HUES64 (cell line): ENCODE measurements around the gene LYRM2.

Experiments used
- H3K27ac ChIP-seq: 2 replicates; pipeline ENCODE4 v1.7.0; 2013; ENCODE audit warnings: low read depth, low read length, inconsistent platforms
- H3K27me3 ChIP-seq: 2 replicates; pipeline ENCODE4 v1.6.1; 2013; ENCODE audit warnings: mild to moderate bottlenecking, low read length; ENCODE audit not compliant: insufficient read depth
- H3K36me3 ChIP-seq: 2 replicates; pipeline ENCODE4 v1.6.1; 2013; ENCODE audit warnings: mild to moderate bottlenecking, low read length; ENCODE audit not compliant: insufficient read depth
- H3K4me1 ChIP-seq: 2 replicates; pipeline ENCODE4 v1.6.1; 2013; ENCODE audit warnings: mild to moderate bottlenecking, low read length, moderate library complexity; ENCODE audit not compliant: insufficient read depth
- H3K4me3 ChIP-seq: 2 replicates; pipeline ENCODE4 v1.5.1; 2013; ENCODE audit warnings: mild to moderate bottlenecking, low read length, moderate library complexity
- H3K9ac ChIP-seq: 2 replicates; pipeline ENCODE4 v1.6.1; 2013; ENCODE audit warnings: mild to moderate bottlenecking, low read depth, low read length
- H3K9me3 ChIP-seq: 2 replicates; pipeline ENCODE4 v1.6.1; 2013; ENCODE audit warnings: low read depth, low read length; ENCODE audit not compliant: insufficient read depth
- whole genome bisulfite sequencing: fragments of 150-250, 120-280 bp; methylation state at CpG from one replicate; pipeline ENCODE4 v1.1.7; 2013; ENCODE audit warnings: missing lambda C conversion rate; 5-methylcytosine and 5-hydroxymethylcytosine counted together

LYRM2 gene

DNA sequence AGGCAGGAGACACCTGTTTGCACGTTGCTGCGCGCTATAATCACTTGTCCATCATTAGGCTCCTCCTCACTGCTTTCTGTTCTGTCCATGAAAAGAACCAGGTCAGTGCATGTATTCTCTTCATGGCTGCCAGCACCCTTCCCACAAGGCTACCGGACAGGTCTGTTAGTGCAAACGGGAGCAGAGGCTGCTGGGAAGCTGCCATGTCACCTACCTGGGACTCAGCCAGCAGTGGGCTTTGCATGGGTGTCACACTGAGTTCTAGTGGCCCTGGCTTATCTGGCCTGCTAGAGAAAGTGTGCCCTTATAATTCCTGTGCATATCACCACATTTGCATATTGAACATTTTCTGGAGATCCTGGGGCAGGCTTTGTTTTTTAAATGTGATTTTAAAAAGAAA is 24.8 kb downstream of the LYRM2 start:
- WGBS, result 95% methylated on average over 5 of the region's 5 CpGs
- H3K4me1 ChIP-seq, result no peaks in the 10 kb centered on the region
- no peaks in the 10 kb centered on the region for H3K36me3 ChIP-seq
- H3K27me3 ChIP-seq, result no peaks in the 10 kb centered on the region
- no peaks in the 10 kb centered on the region for H3K9me3 ChIP-seq
- H3K4me3 ChIP-seq, result no peak overlapping the region
- no peak overlapping the region for H3K9ac ChIP-seq
- H3K27ac ChIP-seq, result no peak overlapping the region

DNA sequence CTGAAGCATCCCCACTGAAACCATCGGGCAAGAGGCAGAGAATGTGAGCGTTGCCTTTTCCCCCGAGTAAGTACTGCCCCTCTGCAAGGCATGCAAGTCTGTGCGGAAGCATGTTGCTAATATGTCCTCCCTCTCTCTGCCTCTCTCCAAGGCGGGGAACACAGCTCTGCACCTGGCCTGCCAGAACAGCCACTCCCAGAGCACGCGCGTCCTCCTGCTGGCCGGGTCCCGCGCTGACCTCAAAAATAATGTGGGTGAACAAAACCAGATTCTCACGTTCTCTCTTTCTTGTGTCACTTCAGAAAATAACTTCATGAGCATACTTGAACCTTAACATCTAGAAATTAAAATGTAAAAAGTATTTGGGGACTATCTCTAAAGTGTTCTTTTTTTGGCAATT is 26.4 kb downstream of the LYRM2 start:
- Histone ChIP-seq H3K4me1 (no peaks in the 10 kb centered on the region), H3K9ac (no peak overlapping the region), H3K27me3 (no peaks in the 10 kb centered on the region), H3K27ac (no peak overlapping the region), H3K9me3 (no peaks in the 10 kb centered on the region), H3K36me3 (no peaks in the 10 kb centered on the region), H3K4me3 (no peak overlapping the region)
- 87% methylated on average over 12 of the region's 12 CpGs for WGBS

DNA sequence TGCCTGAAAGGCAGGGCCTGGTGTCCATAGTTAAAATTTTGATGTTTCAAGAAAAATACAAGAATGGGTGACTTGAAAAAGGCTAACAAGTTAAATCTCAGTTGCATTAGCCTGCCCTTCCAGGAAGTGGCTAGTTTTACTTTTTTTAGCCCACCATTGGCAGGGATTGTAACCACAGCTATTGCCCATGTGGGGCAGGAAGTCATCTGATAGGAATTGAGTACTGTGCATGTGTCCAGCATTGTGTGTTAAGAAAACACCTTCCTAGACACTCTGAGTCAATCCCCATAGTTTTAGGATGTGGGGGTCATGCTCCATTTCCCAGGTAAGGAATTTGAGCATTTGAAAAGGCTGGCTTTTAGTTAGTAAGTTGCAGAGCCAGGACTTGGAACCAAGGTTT is 26.9 kb downstream of the LYRM2 start:
- Histone ChIP-seq H3K4me3 (no peak overlapping the region), H3K9ac (no peak overlapping the region), H3K9me3 (no peaks in the 10 kb centered on the region), H3K36me3 (no peaks in the 10 kb centered on the region), H3K4me1 (no peaks in the 10 kb centered on the region), H3K27me3 (no peaks in the 10 kb centered on the region), H3K27ac (no peak overlapping the region)

DNA sequence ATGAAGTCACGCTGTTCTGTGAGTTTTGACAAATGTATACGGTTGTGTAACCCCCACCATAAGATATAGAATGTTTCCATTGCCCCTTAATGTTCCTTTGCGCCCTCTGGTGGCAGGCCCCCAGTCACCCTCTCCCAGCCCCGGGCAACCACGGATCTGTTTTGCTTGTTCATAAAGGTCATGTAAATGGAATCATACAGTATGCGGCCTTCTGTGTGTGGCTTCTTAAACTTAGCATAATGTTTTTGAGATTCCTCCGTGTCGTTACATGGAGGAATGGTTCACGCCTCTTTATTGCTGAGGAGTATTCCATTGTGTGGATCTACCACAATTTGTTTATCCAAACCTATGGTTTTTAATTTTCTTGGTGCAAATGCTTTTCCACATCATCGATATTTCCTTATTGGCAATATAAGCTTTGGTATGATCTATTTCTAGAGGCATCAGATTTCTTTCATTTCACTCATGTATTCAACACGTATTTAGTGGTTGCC is 28.4 kb downstream of the LYRM2 start:
- H3K4me1 ChIP-seq, result no peaks in the 10 kb centered on the region
- no peaks in the 10 kb centered on the region for H3K27me3 ChIP-seq
- no peak overlapping the region for H3K27ac ChIP-seq
- WGBS, result 67% methylated on average over 8 of the region's 11 CpGs
- H3K9ac ChIP-seq, result no peak overlapping the region
- no peaks in the 10 kb centered on the region for H3K9me3 ChIP-seq
- no peaks in the 10 kb centered on the region for H3K36me3 ChIP-seq
- H3K4me3 ChIP-seq, result no peak overlapping the region

DNA sequence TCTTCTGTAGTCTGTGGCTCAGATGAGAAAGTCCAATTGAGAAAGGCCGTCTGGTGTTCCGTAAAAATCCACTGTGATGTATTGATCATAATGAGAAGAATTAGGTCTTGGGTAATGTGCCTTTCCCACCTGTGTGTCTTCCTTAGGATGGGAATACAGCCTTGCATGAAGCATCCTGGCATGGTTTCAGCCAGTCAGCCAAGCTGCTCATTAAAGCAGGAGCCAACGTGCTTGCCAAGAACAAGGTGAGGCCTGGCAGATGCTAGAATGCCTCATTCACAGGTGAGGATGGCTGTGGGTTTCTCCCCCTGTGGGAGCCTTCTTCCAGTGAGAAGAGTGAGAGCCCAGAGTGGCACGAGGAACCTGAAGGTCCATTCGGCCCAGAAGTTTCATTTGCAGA is 32.7 kb downstream of the LYRM2 start:
- Histone ChIP-seq H3K9ac (no peak overlapping the region), H3K4me1 (no peaks in the 10 kb centered on the region), H3K27me3 (no peaks in the 10 kb centered on the region), H3K36me3 (no peaks in the 10 kb centered on the region), H3K9me3 (no peaks in the 10 kb centered on the region), H3K4me3 (no peak overlapping the region), H3K27ac (no peak overlapping the region)
- 96% methylated on average over 5 of the region's 5 CpGs for WGBS

DNA sequence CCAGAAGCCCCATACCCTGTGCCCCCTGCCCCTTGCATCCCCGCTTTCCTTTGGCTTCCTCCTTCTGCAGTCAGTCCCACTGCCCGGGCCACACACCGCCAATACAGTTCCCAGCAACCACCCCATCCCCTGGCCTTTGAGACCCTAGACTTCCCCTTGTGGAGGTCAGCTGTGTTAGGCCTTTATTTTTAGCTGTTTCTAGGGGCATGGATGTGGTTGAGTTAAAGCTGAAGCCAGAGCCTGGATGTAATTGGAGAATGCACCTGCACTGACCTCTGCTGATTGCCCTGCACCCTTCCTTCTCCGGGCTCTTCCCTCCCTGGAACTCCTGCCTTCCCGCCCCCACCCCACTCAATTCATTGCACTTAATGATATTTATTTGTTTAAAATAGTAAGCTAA is 33.9 kb downstream of the LYRM2 start:
- no peak overlapping the region for H3K9ac ChIP-seq
- H3K9me3 ChIP-seq, result no peaks in the 10 kb centered on the region
- H3K4me1 ChIP-seq, result no peaks in the 10 kb centered on the region
- H3K36me3 ChIP-seq, result no peaks in the 10 kb centered on the region
- H3K27ac ChIP-seq, result no peak overlapping the region
- no peaks in the 10 kb centered on the region for H3K27me3 ChIP-seq
- 83% methylated on average over 4 of the region's 5 CpGs for whole genome bisulfite sequencing
- no peak overlapping the region for H3K4me3 ChIP-seq

DNA sequence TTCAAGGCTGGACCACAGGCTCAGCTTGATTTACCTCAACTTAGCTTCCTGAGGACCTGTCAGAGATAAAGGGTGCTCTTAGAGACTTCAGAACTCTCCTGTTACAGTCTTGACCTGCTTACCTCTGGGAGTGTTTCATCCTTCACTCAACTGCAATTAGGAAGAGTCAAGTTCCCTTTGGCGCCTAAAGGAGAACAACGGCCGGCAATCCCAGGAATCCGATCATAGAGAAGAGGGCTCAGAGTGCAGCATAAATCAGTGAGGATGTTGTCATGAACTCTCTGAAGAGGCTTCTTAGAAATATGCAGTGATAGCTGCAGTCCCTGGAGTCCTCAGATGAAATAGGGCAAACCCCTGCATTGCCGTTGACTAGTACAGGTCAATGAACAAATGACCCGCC is 36.4 kb downstream of the LYRM2 start:
- no peaks in the 10 kb centered on the region for H3K9me3 ChIP-seq
- no peak overlapping the region for H3K4me3 ChIP-seq
- H3K36me3 ChIP-seq, result no peaks in the 10 kb centered on the region
- WGBS, result 97% methylated on average over 6 of the region's 6 CpGs
- H3K9ac ChIP-seq, result no peak overlapping the region
- H3K4me1 ChIP-seq, result no peaks in the 10 kb centered on the region
- H3K27me3 ChIP-seq, result no peaks in the 10 kb centered on the region
- H3K27ac ChIP-seq, result no peak overlapping the region

DNA sequence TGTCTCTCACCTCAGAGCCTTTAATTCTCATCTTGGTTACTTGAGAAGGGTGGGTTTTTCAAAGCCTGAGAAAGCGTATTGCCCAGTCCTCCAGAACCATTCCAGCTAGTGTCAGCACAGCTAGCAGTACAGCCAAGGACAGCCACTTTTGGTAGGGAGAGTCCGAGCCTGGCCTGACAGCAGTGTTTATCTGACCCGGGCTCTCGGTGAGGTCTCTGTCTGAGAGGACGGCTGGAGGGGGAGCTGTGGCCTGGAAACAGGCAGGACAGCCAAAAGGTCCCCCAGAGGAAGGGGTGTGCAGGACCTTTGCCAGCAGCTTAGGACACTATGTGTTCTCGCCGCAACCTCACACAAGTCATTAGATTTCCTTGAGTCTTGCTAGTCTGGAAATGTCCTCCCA is 38.8 kb downstream of the LYRM2 start:
- no peak overlapping the region for H3K4me3 ChIP-seq
- no peaks in the 10 kb centered on the region for H3K9me3 ChIP-seq
- no peak overlapping the region for H3K9ac ChIP-seq
- no peak overlapping the region for H3K27ac ChIP-seq
- WGBS, result 92% methylated on average over 7 of the region's 7 CpGs
- no peaks in the 10 kb centered on the region for H3K4me1 ChIP-seq
- H3K27me3 ChIP-seq, result no peaks in the 10 kb centered on the region
- H3K36me3 ChIP-seq, result no peaks in the 10 kb centered on the region

DNA sequence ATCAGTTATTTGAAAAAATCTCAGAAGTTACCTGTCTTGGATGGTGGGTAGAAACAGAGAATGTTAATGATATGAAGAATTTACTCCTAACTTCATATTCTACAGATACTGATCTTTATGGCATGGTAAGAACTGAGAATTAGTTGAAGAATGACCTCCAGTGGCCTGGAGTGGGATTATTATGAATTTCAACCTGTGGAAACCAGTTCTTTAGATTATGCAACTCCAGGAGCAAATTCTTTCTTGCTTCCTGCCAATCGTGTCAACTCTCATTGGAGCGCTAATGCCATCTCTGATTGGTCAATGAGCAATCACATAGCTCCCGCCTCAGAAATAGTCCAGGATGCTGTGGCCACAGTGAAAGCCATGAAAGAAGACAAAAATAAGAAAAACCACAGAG is 40.6 kb downstream of the LYRM2 start:
- Histone ChIP-seq H3K4me3 (no peak overlapping the region), H3K9me3 (no peaks in the 10 kb centered on the region), H3K36me3 (no peaks in the 10 kb centered on the region), H3K4me1 (no peaks in the 10 kb centered on the region), H3K9ac (no peak overlapping the region), H3K27ac (no peak overlapping the region), H3K27me3 (no peaks in the 10 kb centered on the region)
- 59% methylated on average over 3 of the region's 3 CpGs for WGBS

DNA sequence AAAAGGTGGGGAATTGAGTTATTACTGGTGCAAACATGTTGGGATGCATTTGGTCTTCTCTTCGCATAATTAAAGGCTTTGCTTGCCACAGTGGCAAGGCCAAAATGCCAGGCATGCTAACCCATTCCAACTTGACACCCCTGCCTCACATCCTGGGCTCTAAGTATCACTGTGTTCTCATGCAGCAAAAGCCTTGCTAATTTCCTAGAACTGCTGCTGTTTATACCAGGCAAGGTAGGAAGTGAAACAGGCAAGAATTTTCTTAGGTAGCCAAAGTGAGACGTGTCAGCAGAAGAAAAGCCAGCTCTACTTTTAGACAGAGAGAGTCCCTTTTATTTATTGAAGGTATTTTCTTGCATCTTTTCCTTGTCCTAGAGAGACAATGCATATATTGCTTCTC is 41.2 kb downstream of the LYRM2 start:
- H3K27me3 ChIP-seq, result no peaks in the 10 kb centered on the region
- H3K27ac ChIP-seq, result no peak overlapping the region
- H3K9me3 ChIP-seq, result no peaks in the 10 kb centered on the region
- 88% methylated on average over 2 of the region's 2 CpGs for WGBS
- H3K9ac ChIP-seq, result no peak overlapping the region
- H3K4me3 ChIP-seq, result no peak overlapping the region
- H3K36me3 ChIP-seq, result no peaks in the 10 kb centered on the region
- H3K4me1 ChIP-seq, result no peaks in the 10 kb centered on the region

DNA sequence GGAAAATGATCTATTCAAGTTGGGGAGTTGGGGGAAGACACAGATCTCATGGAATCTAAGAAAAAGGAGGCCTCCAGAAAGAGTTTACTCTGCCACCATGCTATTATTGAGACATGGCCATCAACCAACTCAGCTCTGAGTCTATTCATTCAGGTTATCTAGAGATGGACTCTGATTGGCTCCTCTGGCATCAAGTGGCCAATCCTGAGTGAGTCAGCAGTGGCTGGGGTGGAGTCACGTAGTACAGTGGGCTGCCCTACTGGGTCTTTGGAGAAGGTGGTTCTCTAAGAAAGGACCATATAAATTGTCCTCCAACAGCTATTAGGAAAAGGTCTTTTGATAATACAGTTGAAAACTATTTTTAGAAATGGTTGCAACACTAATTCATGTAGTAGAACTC is 42.1 kb downstream of the LYRM2 start:
- Histone ChIP-seq H3K4me3 (no peak overlapping the region), H3K36me3 (no peaks in the 10 kb centered on the region), H3K27me3 (no peaks in the 10 kb centered on the region), H3K9me3 (no peaks in the 10 kb centered on the region), H3K9ac (no peak overlapping the region), H3K27ac (no peak overlapping the region), H3K4me1 (no peaks in the 10 kb centered on the region)
- 88% methylated on average over 1 of the region's 1 CpG for WGBS

DNA sequence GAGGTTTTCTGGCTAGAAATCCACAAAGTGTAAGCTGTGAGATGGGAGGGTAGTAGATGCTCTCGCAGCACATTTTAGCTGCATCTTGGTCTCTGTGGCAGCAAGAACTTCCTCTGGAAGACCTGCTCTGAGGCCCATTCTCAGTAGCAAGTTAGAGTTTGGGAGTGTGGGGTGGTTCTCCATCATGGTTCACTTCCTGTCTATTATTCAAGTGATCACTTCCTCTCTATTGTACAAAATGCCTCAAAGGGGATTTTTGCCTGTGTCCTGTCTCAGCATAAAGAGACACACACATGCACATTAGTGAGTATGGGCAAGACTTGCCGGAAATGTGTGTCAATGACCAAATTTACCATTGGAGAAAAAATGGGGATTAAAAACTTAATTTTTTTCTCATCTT is 42.5 kb downstream of the LYRM2 start:
- Histone ChIP-seq H3K9ac (no peak overlapping the region), H3K4me3 (no peak overlapping the region), H3K27ac (no peak overlapping the region), H3K36me3 (no peaks in the 10 kb centered on the region), H3K27me3 (no peaks in the 10 kb centered on the region), H3K9me3 (no peaks in the 10 kb centered on the region), H3K4me1 (no peaks in the 10 kb centered on the region)
- 98% methylated on average over 2 of the region's 2 CpGs for WGBS
